HuH-7 (cell line): ENCODE measurements around the gene DHH.

Experiments
- DNase-seq: peaks from one replicate; pipeline ENCODE4 v3.0.0; 2011; ENCODE audit warnings: low spot score

The DHH gene

GRCh38 chr12:49109641-49110463 is 15.3 kb upstream of the DHH start:
- DNase-seq = no peak

GRCh38 chr12:49108958-49109404 is 14.4 kb upstream of the DHH start:
- DNase-seq = no peak

GRCh38 chr12:49105504-49106084 is 11.0 kb upstream of the DHH start:
- no peak for DNase-seq

- DNase-seq = no peak
Measured at GRCh38 chr12:49104822-49105221, 10.2 kb upstream of the DHH start.

- DNase-seq = no peak
Measured at GRCh38 chr12:49100380-49100779, 5.8 kb upstream of the DHH start.

DNA sequence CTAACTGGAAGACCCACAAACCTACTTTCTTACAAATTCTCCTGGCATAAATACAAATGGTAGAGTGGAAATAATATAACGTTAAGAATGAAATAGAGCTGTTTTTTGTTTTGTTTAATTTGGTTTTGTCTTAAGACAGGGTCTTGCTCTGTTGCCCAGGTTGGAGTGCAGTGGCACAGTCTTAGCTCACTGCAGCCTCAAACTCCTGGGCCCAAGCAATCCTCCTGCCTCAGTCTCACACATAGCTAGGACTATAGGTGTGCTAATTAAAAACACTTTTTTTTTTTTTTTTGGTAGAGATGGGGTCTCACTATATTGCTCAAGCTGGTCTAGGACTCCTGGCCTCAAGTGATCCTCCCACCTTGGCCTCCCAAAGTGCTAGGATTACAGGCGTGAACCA is 4.1 kb upstream of the DHH start:
- DNase-seq = no peak

DNA sequence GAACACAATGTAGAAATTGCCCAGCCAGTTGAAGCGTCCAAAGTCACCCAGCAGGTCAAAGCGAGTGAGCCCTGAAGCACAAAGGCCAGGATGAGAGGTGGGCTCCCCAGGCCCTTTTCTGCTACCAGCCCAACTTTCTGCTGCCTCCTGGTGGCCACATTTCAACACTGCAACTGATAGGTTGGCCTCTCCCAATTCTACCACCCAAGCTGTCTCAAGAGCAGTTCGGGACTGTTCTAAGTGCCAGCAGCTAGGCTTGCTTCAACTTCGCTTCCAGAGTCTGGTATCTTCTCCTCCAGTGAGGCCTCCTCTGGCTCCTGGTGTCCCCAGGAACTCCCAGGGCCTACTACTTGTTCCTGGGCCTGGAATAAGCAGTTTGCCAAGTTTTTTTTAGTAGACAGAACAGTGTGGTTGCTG is 3.4 kb upstream of the DHH start:
- peak; percentile 90 for DNase-seq

DNA sequence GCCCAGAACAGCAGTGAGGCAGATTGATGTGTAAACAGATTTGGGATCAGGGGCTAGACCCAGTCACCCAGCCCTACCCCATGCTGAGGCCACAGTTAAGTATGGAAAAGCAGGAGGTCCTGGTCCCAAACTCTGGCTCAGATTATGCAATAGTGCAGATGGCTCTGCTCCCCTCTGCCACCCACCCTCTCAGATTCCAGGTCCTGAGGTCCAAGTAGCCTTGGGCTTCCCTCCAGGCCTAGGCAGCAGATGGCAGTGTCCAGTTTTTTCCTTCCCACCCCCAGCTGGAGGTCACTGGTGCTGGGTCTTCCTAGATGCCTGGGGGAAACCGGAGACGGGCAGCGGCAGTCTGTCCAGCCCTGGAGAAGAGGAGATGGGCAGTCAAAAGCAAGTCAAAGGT is 2.8 kb upstream of the DHH start:
- DNase-seq = no peak

DNA sequence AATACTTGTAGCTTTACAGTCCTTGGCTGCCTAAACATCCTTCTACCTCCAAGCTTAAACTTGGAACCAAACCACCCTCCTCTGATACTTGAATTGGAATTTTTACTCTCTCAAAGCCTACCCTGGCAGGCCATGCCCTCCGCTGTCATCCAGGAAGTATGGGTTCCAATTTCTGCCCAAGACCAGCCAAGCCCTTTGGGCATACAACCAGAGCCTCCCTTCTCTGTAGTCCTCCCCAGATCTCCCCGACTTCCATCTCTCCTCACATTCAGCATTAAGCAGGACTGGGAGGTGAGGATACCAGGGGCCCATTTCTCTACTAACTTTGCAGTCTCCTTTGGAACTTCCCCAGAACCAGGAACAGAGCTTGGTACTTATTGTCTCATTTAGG is 369 bp upstream of the DHH start:
- no peak for DNase-seq

DNA sequence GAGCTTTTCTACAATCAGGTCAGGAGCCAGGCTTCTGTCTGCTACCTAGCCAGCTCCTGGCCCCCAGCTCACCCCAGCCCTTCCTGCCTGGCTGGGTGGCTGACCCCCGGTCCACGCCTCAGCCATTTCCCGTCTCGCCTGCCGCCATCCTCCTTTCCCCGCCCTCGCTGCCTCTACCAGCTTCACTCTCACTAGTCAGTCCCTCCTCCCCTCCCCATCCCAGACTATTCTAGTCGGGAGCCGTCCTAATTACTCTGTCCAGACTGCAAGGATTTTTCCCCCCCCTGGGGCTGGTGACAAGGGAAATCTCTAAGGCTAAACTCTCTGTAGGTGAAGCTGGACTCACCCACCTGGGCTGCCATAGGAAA is 825 bp downstream of the DHH start:
- no peak for DNase-seq

- DNase-seq = no peak
Measured at GRCh38 chr12:49092816-49093406, 1.7 kb downstream of the DHH start.

DNA sequence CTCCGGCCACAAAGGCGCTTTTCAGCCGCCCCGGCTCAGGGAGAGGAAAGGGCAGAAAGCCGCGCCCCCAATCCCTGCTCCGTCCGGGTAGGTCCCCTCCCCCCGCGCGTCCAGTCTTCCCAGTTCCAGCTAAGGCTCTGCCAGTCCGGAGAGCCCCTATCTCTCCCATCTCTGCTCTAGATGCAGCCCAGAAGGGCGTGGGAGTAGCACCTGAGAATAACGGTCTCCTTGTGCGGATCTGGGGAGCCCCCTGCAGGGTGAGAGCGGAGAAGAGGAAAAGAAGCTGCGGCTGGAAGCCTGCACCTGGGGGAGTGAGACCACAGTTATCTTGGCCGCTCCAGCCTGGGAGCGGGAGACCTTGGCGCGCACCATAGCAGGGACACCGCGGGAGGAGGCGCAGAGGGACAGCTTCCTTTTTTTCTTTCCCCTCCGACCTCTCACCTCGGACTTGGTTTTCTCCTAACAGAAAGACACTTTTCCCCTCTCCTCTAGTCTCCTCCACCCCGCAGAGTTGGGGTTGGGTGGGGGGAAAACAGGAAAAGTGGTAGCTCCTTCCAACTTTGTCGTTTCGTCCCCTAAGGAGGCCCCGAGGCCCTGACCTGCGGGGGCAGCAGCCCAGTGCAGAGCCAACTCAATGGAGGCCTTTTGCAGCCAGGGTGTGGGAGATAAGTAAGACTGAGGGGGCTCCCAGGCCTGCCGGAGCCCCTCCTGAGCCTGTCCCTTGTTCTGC is 2.4 kb downstream of the DHH start:
- DNase-seq = peak; percentile 89

DNA sequence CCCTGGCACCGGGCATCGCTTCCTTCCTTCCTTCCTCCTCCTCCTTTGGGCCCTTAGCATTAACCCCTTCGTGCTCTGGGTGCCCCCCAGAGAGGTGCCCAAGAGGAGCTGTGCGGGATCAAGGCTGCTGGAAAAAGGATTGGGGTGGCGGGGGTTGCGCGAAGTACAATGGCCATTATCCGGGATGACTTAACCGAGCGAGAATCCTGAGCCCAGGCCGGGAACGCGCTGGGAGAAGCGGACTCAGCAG is 2.8 kb downstream of the DHH start:
- DNase-seq = no peak

DNA sequence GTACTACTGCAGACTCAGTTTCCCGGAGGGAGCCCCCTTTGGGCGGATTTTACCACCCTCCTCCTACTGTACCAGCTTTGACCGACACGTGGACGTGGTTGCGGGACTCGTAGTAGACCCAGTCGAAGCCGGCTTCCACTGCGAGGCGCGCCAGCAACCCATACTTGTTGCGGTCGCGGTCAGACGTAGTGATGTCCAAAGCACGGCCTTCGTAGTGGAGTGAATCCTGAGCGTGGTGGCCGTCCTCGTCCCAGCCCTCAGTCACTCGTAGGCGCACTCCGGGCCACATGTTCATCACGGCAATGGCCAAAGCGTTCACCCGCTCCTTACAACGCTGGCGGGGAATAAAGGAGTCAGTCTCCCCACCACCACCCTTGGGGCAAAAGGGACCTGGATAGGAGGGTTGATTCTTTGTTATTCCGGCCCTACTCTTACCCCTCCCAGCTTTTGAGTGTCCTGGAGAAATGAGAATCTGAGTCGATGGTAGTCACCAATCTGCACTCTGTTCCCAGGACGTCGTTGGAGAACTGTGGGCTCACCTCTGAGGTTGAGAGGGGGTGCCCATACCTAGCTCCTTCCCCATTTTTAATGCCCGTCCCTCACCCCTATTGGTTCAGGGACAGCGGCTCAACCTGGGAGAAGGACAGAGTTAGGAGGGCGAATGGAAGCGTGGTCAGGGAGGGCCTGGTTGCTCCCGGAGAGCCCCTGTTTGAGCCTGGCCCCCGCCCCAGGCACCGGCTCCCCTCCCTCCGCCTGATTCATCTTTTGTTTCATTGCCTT is 3.4 kb downstream of the DHH start:
- no peak for DNase-seq

DNA sequence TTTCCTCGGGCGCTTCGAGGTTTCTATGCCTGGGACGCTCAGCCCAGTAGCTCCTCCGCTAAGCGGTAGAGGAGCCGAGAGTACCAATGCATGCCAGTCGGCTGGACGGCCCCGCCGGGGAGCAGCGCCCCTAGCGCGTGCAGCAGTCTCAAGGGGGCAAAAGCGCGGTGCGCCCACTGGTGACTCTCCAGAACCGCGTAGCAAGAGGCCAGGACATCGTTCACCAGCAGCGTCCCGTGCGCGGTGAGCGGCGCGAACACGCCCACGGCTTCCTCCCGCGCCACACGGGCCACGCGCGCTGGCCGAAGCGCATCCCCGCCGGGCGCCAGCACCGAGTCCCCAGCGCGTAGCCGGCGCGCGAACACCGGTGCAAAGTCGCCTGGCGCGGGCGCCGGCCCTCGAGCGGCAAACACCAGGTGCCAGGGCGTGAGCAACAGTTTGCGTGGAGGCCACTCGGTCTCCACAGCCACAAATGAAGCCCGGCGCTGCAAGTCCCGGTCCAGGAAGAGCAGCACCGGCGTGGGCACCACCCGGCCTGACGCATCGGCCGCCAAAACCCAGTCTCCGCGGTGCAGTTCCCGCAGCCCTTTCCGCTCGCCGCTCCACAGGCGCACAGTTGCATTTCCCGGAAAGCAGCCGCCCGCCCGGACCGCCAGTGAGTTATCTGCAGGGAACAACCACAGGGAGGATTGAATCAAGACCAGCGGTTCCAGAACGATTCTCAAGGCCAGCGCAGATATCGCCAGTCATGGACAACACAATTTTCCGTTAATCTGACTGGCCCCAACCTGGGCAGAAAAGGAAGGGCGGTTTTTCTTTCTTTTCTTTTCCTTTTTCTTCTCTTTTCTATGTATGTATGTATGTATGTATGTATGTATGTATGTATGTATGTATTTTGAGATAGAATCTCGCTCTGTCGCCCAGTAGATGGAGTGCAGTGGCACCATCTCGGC is 4.5 kb downstream of the DHH start:
- no peak for DNase-seq

GRCh38 chr12:49088932-49089330 is 5.7 kb downstream of the DHH start:
- no peak for DNase-seq

GRCh38 chr12:49088150-49088931 is 6.3 kb downstream of the DHH start:
- peak; percentile 91 for DNase-seq

- DNase-seq = no peak
Measured at GRCh38 chr12:49086116-49086515, 8.5 kb downstream of the DHH start.

- DNase-seq = no peak
Measured at GRCh38 chr12:49084438-49084837, 10.2 kb downstream of the DHH start.

GRCh38 chr12:49079793-49080192 is 14.8 kb downstream of the DHH start:
- no peak for DNase-seq
